Measurements from ENCODE around the gene TRIM39. TPM values are rescaled to one million over a fixed set of nuclear protein-coding genes. Genes with fewer than 3 reads are reported as not detected.

The TRIM39 gene
- total and polyA plus RNA-seq, 12 donors: 5.2 to 10.6 (median 8.4) TPM

DNA sequence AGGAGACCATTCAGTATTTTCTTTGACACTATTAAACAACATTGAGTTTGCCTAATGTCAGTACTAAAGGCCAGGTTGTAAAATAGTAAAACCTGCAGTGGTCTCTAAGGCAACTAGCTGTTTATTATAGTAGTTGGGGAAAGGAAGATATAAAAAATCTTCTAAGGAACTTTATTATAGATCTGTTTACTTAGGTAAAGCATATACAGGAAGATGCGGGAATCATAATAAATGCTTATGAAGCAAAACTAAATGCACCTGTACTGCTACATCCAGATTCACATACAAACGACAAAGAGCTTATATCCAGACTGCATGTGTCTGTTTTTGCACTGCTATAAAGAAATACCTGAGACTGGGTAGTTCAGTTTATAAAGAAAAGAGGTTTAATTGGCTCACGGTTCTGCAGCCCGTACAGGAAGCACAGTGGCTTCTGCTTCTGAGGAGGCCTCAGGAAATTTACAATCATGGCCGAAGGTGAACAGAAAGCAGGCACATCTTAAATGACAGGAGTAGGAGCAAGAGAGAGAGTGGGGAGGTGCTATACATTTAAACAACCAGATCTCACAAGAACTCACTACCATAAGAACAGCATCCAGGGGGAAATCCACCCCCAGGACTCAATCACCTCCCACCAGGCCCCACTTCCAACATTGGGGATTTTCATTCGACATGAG, 8.7 kb upstream of the TRIM39 start:
- intact Hi-C loops (cut with DNase I): loop anchor here in 1 of 10 donors (10.0 kb wide), 1 partner anchor 93 kb away; no protein-coding TSS in a partner anchor
- ATAC-seq (no peak), DNase-seq (no peak)
- Histone ChIP-seq H3K27ac (no peak overlapping the region), H3K36me3 (peaks cover 0 to 43% (median 9%) of the 10 kb centered on the region in 9 donors), H3K9me3 (no peaks in the 10 kb centered on the region), H3K4me1 (peaks cover 0 to 30% (median 11%) of the 10 kb centered on the region in 9 donors), H3K4me3 (no peak overlapping the region), H3K27me3 (no peaks in the 10 kb centered on the region)
- TF ChIP-seq, protein P1, sequence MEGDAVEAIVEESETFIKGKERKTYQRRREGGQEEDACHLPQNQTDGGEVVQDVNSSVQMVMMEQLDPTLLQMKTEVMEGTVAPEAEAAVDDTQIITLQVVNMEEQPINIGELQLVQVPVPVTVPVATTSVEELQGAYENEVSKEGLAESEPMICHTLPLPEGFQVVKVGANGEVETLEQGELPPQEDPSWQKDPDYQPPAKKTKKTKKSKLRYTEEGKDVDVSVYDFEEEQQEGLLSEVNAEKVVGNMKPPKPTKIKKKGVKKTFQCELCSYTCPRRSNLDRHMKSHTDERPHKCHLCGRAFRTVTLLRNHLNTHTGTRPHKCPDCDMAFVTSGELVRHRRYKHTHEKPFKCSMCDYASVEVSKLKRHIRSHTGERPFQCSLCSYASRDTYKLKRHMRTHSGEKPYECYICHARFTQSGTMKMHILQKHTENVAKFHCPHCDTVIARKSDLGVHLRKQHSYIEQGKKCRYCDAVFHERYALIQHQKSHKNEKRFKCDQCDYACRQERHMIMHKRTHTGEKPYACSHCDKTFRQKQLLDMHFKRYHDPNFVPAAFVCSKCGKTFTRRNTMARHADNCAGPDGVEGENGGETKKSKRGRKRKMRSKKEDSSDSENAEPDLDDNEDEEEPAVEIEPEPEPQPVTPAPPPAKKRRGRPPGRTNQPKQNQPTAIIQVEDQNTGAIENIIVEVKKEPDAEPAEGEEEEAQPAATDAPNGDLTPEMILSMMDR (IDR thresholded peaks at IDR 0.05): no peak
- WGBS, 2 donors: 88% methylated on average over 6 of the region's 6 CpGs

DNA sequence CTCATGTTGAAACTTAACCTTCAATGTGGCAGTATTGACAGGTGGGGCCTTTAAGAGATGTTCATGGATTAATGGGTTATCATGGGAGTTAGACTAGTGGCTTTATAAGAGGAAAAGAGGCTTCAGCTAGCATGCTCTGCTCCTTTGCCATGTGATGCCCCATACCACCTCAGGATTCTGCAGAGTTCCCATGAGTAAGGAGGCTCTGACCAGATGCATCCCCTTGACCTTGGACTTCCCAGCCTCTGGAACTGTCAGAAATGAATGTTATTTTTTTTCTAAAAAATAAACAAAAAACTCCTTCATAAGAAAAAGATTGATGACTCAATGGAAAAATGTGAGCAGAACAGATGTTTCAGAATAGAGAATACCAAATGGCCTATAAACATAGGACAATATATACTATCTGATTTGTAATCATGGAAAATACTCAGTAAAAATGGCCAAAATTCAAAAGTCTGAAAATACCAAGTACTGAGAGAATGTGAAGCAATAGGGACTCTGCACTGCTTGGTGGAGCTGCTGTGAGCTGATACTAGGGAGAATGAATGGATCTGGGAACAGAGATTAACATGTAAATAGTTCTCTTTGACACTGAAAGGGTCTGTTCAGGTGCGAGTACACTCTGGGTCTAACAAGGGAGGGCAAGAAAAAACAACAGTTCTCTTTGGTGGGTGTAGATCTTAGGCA, 7.4 kb upstream of the TRIM39 start:
- 92 to 94% methylated on average over 1 of the region's 1 CpG for WGBS, 2 donors
- intact Hi-C loops (cut with DNase I): loop anchor here in 1 of 10 donors (10.0 kb wide), 1 partner anchor 94 kb away; no protein-coding TSS in a partner anchor

DNA sequence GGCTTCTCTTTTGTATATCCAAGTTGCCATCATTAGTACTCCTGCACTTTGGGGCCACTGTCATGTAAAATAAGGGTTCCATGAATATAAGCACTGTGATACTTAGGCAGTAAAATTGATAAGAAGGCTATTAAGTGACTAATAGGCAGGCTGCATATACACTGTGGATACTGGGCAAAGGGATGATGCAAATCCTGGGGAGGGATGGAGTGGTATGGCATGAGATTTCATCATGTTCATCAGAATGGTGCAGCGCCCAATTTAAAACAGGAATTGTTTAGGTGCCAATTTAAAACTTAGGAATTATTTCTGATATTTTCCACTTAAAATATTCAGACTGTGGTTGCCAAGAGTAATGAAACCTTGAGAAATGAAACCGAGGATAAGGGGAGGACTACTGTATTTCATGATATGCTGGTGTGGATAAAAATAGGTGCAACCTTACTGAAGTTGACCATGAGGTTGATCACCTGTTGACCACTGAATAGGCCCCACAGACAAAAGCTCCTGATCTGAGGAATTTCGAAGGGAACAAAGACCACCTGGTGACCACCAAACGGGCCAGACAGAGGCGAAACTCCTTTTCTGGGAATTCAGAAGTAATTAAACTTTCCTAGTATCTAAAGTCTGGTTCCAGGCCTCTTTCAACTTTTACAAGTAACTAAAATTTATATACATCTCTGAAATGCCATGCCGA, 4.9 kb upstream of the TRIM39 start:
- intact Hi-C loops (cut with DNase I): loop anchor here in 2 of 10 donors (10.0 kb wide), 1 partner anchor 107 kb away; the partner anchor contains the start of gene TRIM26 (in 2 of the 2)
- TF ChIP-seq, protein P1 (IDR thresholded peaks at IDR 0.05): no peak

More for the DNA sequence above, 7.4 kb upstream of the TRIM39 start:
- H3K4me1 ChIP-seq: peaks cover 0 to 42% (median 17%) of the 10 kb centered on the region in 9 donors
- DNase-seq: no peak
- no peak overlapping the region for H3K4me3 ChIP-seq
- TF ChIP-seq, protein P1 (IDR thresholded peaks at IDR 0.05): no peak
- H3K27ac ChIP-seq: no peak overlapping the region
- peaks cover 0 to 30% (median 0%) of the 10 kb centered on the region in 9 donors for H3K36me3 ChIP-seq
- H3K9me3 ChIP-seq: no peaks in the 10 kb centered on the region
- no peak for ATAC-seq
- no peaks in the 10 kb centered on the region for H3K27me3 ChIP-seq

More for the DNA sequence above, 4.9 kb upstream of the TRIM39 start:
- Histone ChIP-seq H3K27ac (no peak overlapping the region), H3K9me3 (no peaks in the 10 kb centered on the region), H3K27me3 (no peaks in the 10 kb centered on the region), H3K4me1 (peaks cover 0 to 56% (median 28%) of the 10 kb centered on the region in 9 donors), H3K4me3 (no peak overlapping the region), H3K36me3 (peaks cover 0 to 9% (median 0%) of the 10 kb centered on the region in 9 donors)
- 91 to 95% methylated on average over 6 of the region's 6 CpGs for WGBS, 2 donors
- DNase-seq: no peak
- no peak for ATAC-seq
